ENCODE measurements around the gene PRAMEF12. TPM values are rescaled to one million over a fixed set of nuclear protein-coding genes. Genes with fewer than 3 reads are reported as not detected.
"Not testable (repeated sequence)": the region's sequence is repeated elsewhere in the genome, so short reads cannot be mapped to it uniquely, and the experiment has no call there.

PRAMEF12 gene
- total RNA-seq, result not detected
- long read RNA-seq, result 0 reads

DNA sequence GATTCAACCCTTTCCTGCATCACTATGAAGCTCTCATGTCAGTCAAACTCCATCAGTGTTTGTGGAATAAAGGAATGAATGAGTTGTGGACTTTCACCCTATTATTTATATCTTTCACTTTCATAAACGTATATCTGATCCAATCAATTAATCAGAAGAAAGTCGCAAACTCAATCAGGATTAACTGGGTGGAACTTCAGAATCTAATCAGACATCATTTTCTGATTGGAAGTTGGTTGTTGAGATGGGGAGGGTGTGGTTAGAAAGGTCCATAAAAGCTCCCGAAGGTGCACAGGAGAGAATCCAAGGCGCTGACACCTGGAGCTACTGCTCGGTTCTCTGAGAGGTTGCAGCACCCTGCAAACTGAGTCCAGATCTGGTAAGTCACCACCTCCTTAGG is at the start of gene PRAMEF12:
TSS of gene PRAMEF12 (plus strand) at position 301 of the 400 bp plus-strand sequence. CDS start 1,130 bp downstream, outside the sequence.
- no peaks in the 10 kb centered on the region for H3K27me3 ChIP-seq
- TF ChIP-seq POLR2A (IDR thresholded peaks at IDR 0.05), result no peak
- TF ChIP-seq, protein P1, sequence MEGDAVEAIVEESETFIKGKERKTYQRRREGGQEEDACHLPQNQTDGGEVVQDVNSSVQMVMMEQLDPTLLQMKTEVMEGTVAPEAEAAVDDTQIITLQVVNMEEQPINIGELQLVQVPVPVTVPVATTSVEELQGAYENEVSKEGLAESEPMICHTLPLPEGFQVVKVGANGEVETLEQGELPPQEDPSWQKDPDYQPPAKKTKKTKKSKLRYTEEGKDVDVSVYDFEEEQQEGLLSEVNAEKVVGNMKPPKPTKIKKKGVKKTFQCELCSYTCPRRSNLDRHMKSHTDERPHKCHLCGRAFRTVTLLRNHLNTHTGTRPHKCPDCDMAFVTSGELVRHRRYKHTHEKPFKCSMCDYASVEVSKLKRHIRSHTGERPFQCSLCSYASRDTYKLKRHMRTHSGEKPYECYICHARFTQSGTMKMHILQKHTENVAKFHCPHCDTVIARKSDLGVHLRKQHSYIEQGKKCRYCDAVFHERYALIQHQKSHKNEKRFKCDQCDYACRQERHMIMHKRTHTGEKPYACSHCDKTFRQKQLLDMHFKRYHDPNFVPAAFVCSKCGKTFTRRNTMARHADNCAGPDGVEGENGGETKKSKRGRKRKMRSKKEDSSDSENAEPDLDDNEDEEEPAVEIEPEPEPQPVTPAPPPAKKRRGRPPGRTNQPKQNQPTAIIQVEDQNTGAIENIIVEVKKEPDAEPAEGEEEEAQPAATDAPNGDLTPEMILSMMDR (IDR thresholded peaks at IDR 0.05), result no peak
- DNase-seq (no peak), ATAC-seq (no peak)
- H3K36me3 ChIP-seq, result no peaks in the 10 kb centered on the region
- H3K27ac ChIP-seq, result no peak within 1 kb of the TSS
- no peak within 1 kb of the TSS for H3K4me3 ChIP-seq
- intact Hi-C loops (cut with DNase I), result no loop called here
- no peaks in the 10 kb centered on the region for H3K9me3 ChIP-seq
- WGBS (ENCODE audit: insufficient coverage, low coverage, low lambda C conversion rate, missing lambda C conversion rate), result 62% methylated on average over 5 of the region's 5 CpGs
- no peaks in the 10 kb centered on the region for H3K4me1 ChIP-seq

DNA sequence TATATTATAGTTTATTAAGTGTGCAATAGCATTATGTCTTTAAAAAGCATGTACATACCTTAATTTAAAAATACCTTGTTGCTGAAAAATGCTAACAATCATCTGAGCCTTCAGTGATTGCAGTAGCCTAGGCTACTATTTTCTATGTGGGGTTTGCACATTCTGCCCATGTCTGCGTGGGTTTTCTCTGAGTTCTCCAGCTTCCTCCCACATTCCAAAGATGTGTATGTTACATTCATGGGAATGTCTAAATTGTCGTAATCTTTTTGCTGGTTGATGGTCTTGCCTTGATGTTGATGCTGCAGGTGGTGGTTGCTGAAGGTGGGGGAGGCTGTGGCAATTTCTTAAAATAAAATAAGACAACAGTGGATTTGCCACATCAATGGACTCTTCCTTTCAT is 45.1 kb upstream of the PRAMEF12 start:
- H3K36me3 ChIP-seq, result no peaks in the 10 kb centered on the region
- H3K4me1 ChIP-seq, result no peaks in the 10 kb centered on the region
- H3K9me3 ChIP-seq, result no peaks in the 10 kb centered on the region
- no peak for TF ChIP-seq POLR2A (IDR thresholded peaks at IDR 0.05)
- TF ChIP-seq, protein P1 (IDR thresholded peaks at IDR 0.05), result no peak
- H3K4me3 ChIP-seq, result no peak overlapping the region
- intact Hi-C loops (cut with DNase I), result no loop called here
- no peaks in the 10 kb centered on the region for H3K27me3 ChIP-seq
- no peak for DNase-seq
- no peak for ATAC-seq
- WGBS (ENCODE audit: insufficient coverage, low coverage, low lambda C conversion rate, missing lambda C conversion rate), result 64% methylated on average over 2 of the region's 2 CpGs
- no peak overlapping the region for H3K27ac ChIP-seq

DNA sequence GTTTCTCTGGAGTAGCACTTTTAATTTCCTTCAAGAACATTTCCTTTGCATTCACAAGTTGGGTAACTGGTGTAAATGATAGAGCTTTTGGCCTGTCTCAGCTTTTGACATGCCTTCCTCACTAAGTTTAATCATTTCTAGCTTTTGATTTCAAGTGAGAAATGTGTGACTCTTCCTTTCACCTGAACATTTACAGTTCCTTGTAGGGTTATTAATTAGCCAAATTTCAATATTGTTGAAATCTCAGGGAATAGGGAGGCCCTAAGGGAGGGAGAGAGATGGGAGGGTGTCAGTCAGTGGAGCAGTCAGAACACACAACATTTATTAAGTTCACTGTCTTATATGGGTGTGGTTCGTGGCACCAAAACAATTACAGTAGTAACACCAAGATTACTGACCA is 43.4 kb upstream of the PRAMEF12 start:
- H3K9me3 ChIP-seq, result no peaks in the 10 kb centered on the region
- intact Hi-C loops (cut with DNase I), result no loop called here
- H3K27ac ChIP-seq, result no peak overlapping the region
- H3K4me1 ChIP-seq, result no peaks in the 10 kb centered on the region
- H3K4me3 ChIP-seq, result no peak overlapping the region
- DNase-seq (no peak), ATAC-seq (no peak)
- H3K36me3 ChIP-seq, result no peaks in the 10 kb centered on the region
- 50% methylated on average over 1 of the region's 1 CpG for WGBS (ENCODE audit: insufficient coverage, low coverage, low lambda C conversion rate, missing lambda C conversion rate)
- TF ChIP-seq POLR2A (IDR thresholded peaks at IDR 0.05), result no peak
- TF ChIP-seq, protein P1 (IDR thresholded peaks at IDR 0.05), result no peak
- no peaks in the 10 kb centered on the region for H3K27me3 ChIP-seq

DNA sequence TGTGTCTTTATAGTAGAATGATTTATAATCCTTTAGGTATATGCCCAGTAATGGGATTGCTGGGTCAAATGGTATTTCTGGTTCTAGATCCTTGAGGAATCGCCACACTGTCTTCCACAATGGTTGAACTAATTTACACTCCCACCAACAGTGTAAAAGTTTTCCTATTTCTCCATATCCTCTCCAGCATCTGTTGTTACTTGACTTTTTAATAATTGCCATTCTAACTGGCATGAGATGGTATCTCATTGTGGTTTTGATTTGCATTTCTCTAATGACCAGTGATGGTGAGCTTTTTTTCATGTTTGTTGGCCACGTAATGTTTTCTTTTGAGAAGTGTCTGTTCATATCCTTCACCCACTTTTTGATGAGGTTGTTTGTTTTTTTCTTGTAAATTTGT is 42.5 kb upstream of the PRAMEF12 start:
- intact Hi-C loops (cut with DNase I); H3K4me3 ChIP-seq; H3K9me3 ChIP-seq; H3K27ac ChIP-seq; H3K4me1 ChIP-seq; H3K36me3 ChIP-seq; ATAC-seq; H3K27me3 ChIP-seq; DNase-seq: not testable (repeated sequence)
- WGBS (ENCODE audit: insufficient coverage, low coverage, low lambda C conversion rate, missing lambda C conversion rate), result 34% methylated on average over 2 of the region's 2 CpGs

DNA sequence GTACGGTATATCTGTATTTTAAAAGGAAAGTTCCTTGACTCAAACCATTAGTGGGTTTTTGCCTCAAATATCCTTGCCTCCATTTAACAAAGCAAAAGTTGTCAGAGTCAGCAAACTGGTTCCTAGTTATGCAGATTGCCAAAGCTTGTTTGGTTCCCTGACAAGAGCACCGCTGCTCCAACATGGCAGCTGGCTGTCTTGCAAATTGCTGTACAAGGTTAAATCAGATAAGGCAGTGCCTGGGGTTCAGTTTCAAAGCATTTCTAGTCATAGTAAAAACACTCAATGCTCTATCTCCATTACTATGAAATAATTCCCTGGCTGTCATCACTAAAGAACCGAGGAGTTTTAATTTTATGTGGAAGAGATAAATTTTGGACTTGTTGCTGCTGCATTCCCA is 38.9 kb upstream of the PRAMEF12 start:
- intact Hi-C loops (cut with DNase I), result no loop called here
- H3K4me3 ChIP-seq, result no peak overlapping the region
- WGBS (ENCODE audit: insufficient coverage, low coverage, low lambda C conversion rate, missing lambda C conversion rate), result 69% methylated on average over 3 of the region's 3 CpGs
- no peak overlapping the region for H3K27ac ChIP-seq
- no peak for ATAC-seq
- no peaks in the 10 kb centered on the region for H3K27me3 ChIP-seq
- no peak for DNase-seq
- H3K9me3 ChIP-seq, result no peaks in the 10 kb centered on the region
- H3K4me1 ChIP-seq, result no peaks in the 10 kb centered on the region
- TF ChIP-seq POLR2A (IDR thresholded peaks at IDR 0.05), result no peak
- TF ChIP-seq, protein P1 (IDR thresholded peaks at IDR 0.05), result no peak
- no peaks in the 10 kb centered on the region for H3K36me3 ChIP-seq
